Stimulated activated CD4-positive, alpha-beta T cell treated with anti-CD3 and anti-CD28 coated beads, Interleukin-12 subunit alpha, Interleukin-12 subunit beta, amount 100 ng/mL, for 48 hours (primary cell): ENCODE results near the gene DENND1A.

Source experiments
- DNase-seq, 3 donors: peaks; one replicate each; pipeline ENCODE4 v3.0.0-alpha.2; 2020; ENCODE audit warnings: low read depth in 2 of 3, low spot score in 1 of 3

Gene DENND1A

DNA sequence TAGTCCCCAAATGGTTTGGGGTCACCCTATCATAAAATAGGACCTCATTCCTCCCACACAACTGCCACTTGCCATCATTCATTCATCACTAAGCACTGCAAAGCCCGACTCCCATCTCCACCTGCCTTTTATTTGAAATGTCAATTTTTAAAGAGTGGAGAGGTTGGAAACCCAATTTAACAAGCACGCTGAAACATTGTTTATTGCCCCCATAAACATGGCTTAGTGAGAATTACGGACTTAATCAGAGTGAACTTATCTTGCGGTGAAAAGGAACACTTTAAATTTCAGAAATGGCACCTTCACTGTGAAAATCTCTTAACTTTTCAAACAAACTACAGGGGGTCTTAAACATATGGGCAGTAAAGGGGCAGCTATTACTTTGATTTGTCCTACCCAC, 332.9 kb downstream of the DENND1A start:
- DNase-seq = no peak

- DNase-seq = no peak
These were observed 338.6 kb downstream of the DENND1A start for GRCh38 chr9:123591283-123591682.

GRCh38 chr9:123590499-123590898, 339.4 kb downstream of the DENND1A start:
- no peak for DNase-seq

- no peak for DNase-seq
These were observed 340.3 kb downstream of the DENND1A start for GRCh38 chr9:123589361-123590239.

GRCh38 chr9:123586275-123586674, 343.7 kb downstream of the DENND1A start:
- DNase-seq = no peak

- DNase-seq = no peak
These were observed 345.4 kb downstream of the DENND1A start for GRCh38 chr9:123584202-123585176.

DNA sequence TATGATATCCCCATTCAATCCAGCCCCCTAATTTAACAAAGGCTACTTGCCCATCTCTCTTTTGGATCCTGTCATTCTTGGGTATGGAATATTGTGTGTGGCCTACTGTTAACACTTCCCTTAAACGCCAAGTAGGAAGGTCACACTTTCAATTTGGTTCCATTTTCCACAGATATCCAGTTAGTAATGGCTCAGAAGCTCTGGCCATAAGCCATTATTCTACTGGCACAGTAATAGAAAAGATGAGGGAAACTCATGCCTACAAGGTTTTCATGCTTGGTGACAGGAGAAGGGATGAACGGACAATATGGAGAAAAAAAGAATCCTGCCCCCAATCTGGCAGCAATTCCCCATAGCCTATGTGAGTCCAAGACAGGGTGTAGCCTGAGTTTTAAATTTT, 346.3 kb downstream of the DENND1A start:
- no peak for DNase-seq

DNA sequence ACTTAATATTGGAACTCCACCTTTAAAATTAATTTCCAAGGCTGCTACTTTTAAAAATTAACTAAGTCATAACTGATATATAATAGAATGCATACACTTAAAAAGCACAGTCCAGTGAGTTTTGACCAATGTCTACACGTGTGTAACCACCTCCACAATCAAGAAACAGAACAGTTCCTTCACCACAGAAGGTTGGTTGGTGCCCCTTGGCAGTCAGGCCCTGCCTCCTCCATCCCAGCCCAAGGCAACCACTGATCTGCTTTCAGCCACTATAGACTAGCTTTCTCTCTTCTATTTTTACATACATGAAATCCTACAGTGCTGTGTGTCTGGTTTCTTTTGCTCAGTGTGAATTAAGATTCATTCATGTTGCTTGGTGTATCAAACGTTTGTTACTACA, 358.7 kb downstream of the DENND1A start:
- DNase-seq = no peak

DNA sequence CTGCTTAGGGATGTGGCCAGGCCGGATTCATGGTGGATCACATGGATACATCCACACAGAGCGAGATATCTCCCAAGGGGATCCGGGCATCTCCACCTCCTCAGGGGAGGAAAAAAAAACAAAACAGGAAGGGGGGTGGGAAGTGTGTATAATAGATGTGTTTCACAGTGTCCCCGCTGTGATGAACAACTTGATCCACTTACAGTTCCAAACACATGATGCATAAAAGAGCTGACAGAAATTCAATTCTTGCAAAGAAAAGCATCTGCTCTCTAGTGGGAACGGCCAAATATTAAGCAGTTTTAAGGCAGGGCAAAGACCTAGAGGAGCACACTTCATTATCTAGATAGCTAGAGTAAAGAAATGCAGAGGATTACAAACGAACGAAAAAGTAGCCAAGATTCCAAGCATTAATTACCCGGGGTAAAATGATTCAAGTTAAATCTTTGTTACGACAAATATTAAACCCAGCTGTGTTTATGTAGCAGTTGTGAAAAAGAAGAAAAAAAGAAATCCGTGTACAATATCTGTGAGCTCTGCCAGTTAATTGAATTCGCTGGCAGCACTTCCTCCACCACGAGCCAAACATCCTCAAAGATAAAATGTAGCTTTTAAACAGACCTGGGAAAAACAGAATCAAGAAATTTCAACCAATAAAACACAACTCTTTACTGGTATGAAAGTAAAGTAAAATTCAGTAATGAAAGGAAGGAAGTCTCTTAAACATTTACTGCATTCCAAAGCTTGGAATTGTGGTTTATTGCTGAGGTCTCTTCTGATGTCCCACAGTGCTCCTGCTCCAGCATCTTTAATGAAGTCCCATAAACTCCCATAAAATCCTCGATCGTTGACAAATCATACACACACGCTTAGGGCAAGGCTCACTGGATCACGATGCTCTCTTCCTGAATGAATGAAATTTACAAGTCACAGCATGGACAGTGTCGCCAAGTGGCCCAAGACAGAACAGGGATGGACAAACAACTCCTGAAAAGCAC, 360.9 kb downstream of the DENND1A start:
- DNase-seq = no peak

DNA sequence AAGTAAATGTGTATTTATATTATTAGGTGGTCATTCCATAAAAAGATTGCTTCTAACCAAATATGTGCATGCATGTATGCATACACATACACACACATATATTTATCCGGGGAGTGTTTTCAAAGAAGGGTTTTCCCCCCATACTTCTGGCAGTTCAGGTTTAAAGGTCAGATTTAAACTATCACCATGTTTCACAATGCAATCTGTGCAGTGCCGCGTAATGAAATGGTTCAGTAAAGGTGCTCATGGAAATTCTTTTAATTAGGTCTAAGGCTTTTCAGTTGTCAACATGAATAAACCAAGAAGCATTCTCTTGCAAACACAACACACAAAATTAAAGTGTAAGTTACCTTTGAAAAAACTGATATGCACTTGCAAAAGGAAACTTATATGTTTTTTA, 362.9 kb downstream of the DENND1A start:
- no peak for DNase-seq

- DNase-seq = no peak
These were observed 365.3 kb downstream of the DENND1A start for GRCh38 chr9:123564652-123565051.

- no peak for DNase-seq
These were observed 367.0 kb downstream of the DENND1A start for GRCh38 chr9:123562844-123563346.

- no peak for DNase-seq
These were observed 368.9 kb downstream of the DENND1A start for GRCh38 chr9:123561046-123561445.

GRCh38 chr9:123556464-123557435, 373.2 kb downstream of the DENND1A start:
- DNase-seq = no peak

GRCh38 chr9:123555646-123556045, 374.3 kb downstream of the DENND1A start:
- no peak for DNase-seq

- DNase-seq = no peak
These were observed 377.4 kb downstream of the DENND1A start for GRCh38 chr9:123552530-123552929.

DNA sequence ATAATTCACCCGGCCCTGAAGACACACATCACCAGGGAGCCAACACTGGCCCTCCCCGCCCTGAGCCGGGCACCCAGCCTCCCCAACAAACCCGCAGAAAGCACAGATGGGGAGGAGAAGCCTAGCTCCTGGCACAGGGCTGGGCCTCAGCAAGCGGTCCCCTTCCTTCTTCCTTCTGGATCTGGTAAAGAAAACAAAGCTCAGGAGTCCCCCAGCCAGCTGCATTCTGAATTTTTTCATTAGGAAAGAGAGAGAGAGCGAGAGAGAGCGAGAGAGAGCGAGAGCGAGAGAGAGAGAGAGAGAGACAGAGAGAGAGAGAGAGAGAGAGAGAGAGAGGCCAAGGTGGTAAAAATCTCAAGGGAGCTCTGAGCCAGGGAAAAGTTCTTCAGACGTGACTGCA, 378.2 kb downstream of the DENND1A start:
- DNase-seq = no peak

- DNase-seq = no peak
These were observed 379.1 kb downstream of the DENND1A start for GRCh38 chr9:123550797-123551196.

DNA sequence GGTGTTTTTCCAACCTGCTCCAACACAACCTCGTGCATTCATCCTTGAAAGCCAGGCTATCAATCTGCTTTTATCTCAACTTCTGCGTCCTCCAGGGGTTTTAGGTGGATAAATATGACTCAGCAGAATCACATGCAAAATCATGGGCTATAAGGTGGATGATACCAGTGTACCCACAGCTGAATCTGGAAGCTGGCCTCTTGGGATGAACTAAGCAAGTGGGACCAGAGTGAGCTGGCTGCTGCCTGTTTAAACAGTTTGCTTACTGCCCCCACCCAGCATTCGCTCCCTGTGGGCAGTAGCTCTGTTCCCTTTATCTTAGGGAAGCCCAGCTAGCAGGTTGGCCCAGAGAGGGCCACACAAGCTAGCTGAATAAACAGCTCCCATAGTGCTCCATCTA, 379.9 kb downstream of the DENND1A start:
- DNase-seq = no peak
